ENCODE data around the gene CCDC18. TPM values are rescaled to one million over a fixed set of nuclear protein-coding genes. Genes with fewer than 3 reads are reported as not detected.

Gene CCDC18
- total RNA-seq, 1 donor from 2014 or later: 24.7 TPM

GRCh38 chr1:93304716-93305138 is 124.2 kb downstream of the CCDC18 start:
- intact Hi-C loops (cut with micrococcal nuclease): loop anchor here (2.0 to 5.0 kb wide), 5 partner anchors 40 to 543 kb away; partner anchors contain the start of genes DR1 and FNBP1L

- intact Hi-C loops (cut with micrococcal nuclease): no loop called here
Measured at GRCh38 chr1:93306920-93307319, 126.4 kb downstream of the CCDC18 start.

- intact Hi-C loops (cut with micrococcal nuclease): no loop called here
Measured at GRCh38 chr1:93313026-93313425, 132.5 kb downstream of the CCDC18 start.

GRCh38 chr1:93317207-93317606 is 136.7 kb downstream of the CCDC18 start:
- intact Hi-C loops (cut with micrococcal nuclease): no loop called here

- intact Hi-C loops (cut with micrococcal nuclease): no loop called here
Measured at GRCh38 chr1:93317943-93318342, 137.4 kb downstream of the CCDC18 start.

GRCh38 chr1:93321720-93322119 is 141.2 kb downstream of the CCDC18 start:
- intact Hi-C loops (cut with micrococcal nuclease): no loop called here

- intact Hi-C loops (cut with micrococcal nuclease): no loop called here
Measured at GRCh38 chr1:93322349-93322748, 141.8 kb downstream of the CCDC18 start.

GRCh38 chr1:93323185-93323820 is 142.8 kb downstream of the CCDC18 start:
- intact Hi-C loops (cut with micrococcal nuclease): no loop called here

- intact Hi-C loops (cut with micrococcal nuclease): no loop called here
Measured at GRCh38 chr1:93324486-93325464, 144.3 kb downstream of the CCDC18 start.

Other genes starting within 250 kb of the CCDC18 start
- 15.1 and 15.2 TPM in 2 replicates for gene DIPK1A, start 219.3 kb upstream of the CCDC18 start, total RNA-seq
- gene MTF2, start 101.4 kb upstream of the CCDC18 start, total RNA-seq: 56.1 and 64.0 TPM in 2 replicates
- gene TMED5, start 311 bp upstream of the CCDC18 start, total RNA-seq: 57.0 and 57.4 TPM in 2 replicates
- 111 and 113 TPM in 2 replicates for gene DR1, start 165.2 kb downstream of the CCDC18 start, total RNA-seq

Measured in T-helper 2 cell treated with Interferon-gamma antibody and Interleukin-4, amounts not matched to agents 100 ng/mL and 5 ng/mL, for 36 hours (primary cell).